Measurements from ENCODE around the gene SLC25A11.
"Not testable (repeated sequence)": the region's sequence is repeated elsewhere in the genome, so short reads cannot be mapped to it uniquely, and the experiment has no call there.

The SLC25A11 gene

GRCh38 chr17:4944163-4944553 is 4.3 kb upstream of the SLC25A11 start:
- no peak for DNase-seq

GRCh38 chr17:4942760-4943508 is 3.1 kb upstream of the SLC25A11 start:
- no peak for DNase-seq

GRCh38 chr17:4941319-4941610 is 1.4 kb upstream of the SLC25A11 start:
- no peak for DNase-seq

GRCh38 chr17:4940555-4941318 is 891 bp upstream of the SLC25A11 start:
- no peak for DNase-seq

- DNase-seq, result no peak
Observed at GRCh38 chr17:4939546-4939795, 375 bp downstream of the SLC25A11 start.

GRCh38 chr17:4938688-4939545 is 929 bp downstream of the SLC25A11 start:
- DNase-seq, result no peak

- no peak for DNase-seq
Observed at GRCh38 chr17:4938069-4938491, 1.8 kb downstream of the SLC25A11 start.

- no peak for DNase-seq
Observed at GRCh38 chr17:4937553-4937952, 2.3 kb downstream of the SLC25A11 start.

- no peak for DNase-seq
Observed at GRCh38 chr17:4936436-4936835, 3.4 kb downstream of the SLC25A11 start.

- DNase-seq, result no peak
Observed at GRCh38 chr17:4935650-4936049, 4.2 kb downstream of the SLC25A11 start.

- DNase-seq, result no peak
Observed at GRCh38 chr17:4934173-4934979, 5.5 kb downstream of the SLC25A11 start.

- DNase-seq, result no peak
Observed at GRCh38 chr17:4933646-4934045, 6.2 kb downstream of the SLC25A11 start.

GRCh38 chr17:4932756-4933155 is 7.1 kb downstream of the SLC25A11 start:
- no peak for DNase-seq

- no peak for DNase-seq
Observed at GRCh38 chr17:4931963-4932362, 7.9 kb downstream of the SLC25A11 start, which contains the start of gene GP1BA. Gene GP1BA, plus strand, starts transcription at chr17:4932277. Its CDS starts 328 bp downstream, at chr17:4932605.

- no peak for DNase-seq
Observed at GRCh38 chr17:4928881-4929280, 11.0 kb downstream of the SLC25A11 start.

- not testable (repeated sequence) for DNase-seq
Observed at GRCh38 chr17:4926577-4927335, 13.1 kb downstream of the SLC25A11 start.

GRCh38 chr17:4921320-4921719 is 18.5 kb downstream of the SLC25A11 start:
- DNase-seq, result no peak

GRCh38 chr17:4920351-4921048 is 19.3 kb downstream of the SLC25A11 start:
- no peak for DNase-seq

- no peak for DNase-seq
Observed at GRCh38 chr17:4919511-4920047, 20.3 kb downstream of the SLC25A11 start.

- DNase-seq, result not testable (repeated sequence)
Observed at GRCh38 chr17:4914551-4914950, 25.3 kb downstream of the SLC25A11 start.

GRCh38 chr17:4913994-4914393 is 25.9 kb downstream of the SLC25A11 start:
- DNase-seq, result no peak

All from NCI-H1436 treated with DMSO at 0.1 percent for 48 hours (cell line).